T-cell (primary cell): ENCODE results near the gene GID8. TPM values are rescaled to one million over a fixed set of nuclear protein-coding genes. Genes with fewer than 3 reads are reported as not detected.

Source experiments
- ATAC-seq, 4 experiments: fragments of 200-7000 bp in 3 of 4; fragments of 150-1000 bp in 1 of 4; cut with Tn5 transposase; replicated peaks in 1 of 4; 1 replicate in 3 of 4; 2 replicates in 1 of 4; pipeline ENCODE4 v1.10.0; 2021; ENCODE audit warnings: moderate library complexity in 3 of 4, mild to moderate bottlenecking in 2 of 4, moderate number of reproducible peaks in 1 of 4
- CTCF ChIA-PET, 2 donors: fragments of 300-600 bp; sonication (Branson Sonifier 250); formaldehyde crosslinking; loops; one replicate each; lab custom pipeline; 2022; ENCODE audit warnings: antibody characterized with exemption in 2 of 2; lab: Charles Lee
- POLR2A ChIA-PET, 2 donors: fragments of 300-600 bp; sonication (Branson Sonifier 250); formaldehyde crosslinking; loops; one replicate each; lab custom pipeline; 2022; ENCODE audit warnings: antibody characterized with exemption in 2 of 2; lab: Charles Lee
- DNase-seq, 35 experiments: peaks; one replicate each; pipeline versions ENCODE4 v3.0.0 to v3.0.0-alpha.2; 2013 to 2023
- H3K27ac ChIP-seq: one replicate; pipeline ENCODE4 v1.5.1; 2013; ENCODE audit warnings: low read length
- H3K27me3 ChIP-seq, 2 experiments: replicated peaks in 1 of 2; 1 replicate in 1 of 2; 2 replicates in 1 of 2; pipeline versions ENCODE4 v1.6.1 to v1.7.0; 2013; ENCODE audit warnings: low read length in 1 of 2, mixed read lengths in 1 of 2; ENCODE audit not compliant: control insufficient read depth in 2 of 2, insufficient read depth in 2 of 2; ENCODE audit errors: extremely low read depth in 1 of 2
- H3K36me3 ChIP-seq, 2 donors: 1 replicate in 1 of 2; 2 replicates in 1 of 2; pipeline versions ENCODE4 v1.6.1 to v1.7.0; 2013; ENCODE audit warnings: low read length in 1 of 2; ENCODE audit not compliant: control insufficient read depth in 2 of 2, insufficient read depth in 1 of 2; ENCODE audit errors: extremely low read depth in 1 of 2
- H3K4me1 ChIP-seq, 2 experiments: 1 replicate in 1 of 2; 2 replicates in 1 of 2; pipeline versions ENCODE4 v1.6.1 to v1.7.0; 2013; ENCODE audit warnings: low read length in 2 of 2, mixed read lengths in 1 of 2; ENCODE audit not compliant: insufficient read depth in 2 of 2, control insufficient read depth in 1 of 2; ENCODE audit errors: extremely low read depth in 1 of 2
- H3K4me3 ChIP-seq, 2 donors: 1 replicate in 1 of 2; 2 replicates in 1 of 2; pipeline versions ENCODE4 v1.5.1 to v1.7.0; 2013; ENCODE audit warnings: mild to moderate bottlenecking in 2 of 2, low read length in 1 of 2, moderate library complexity in 1 of 2; ENCODE audit not compliant: control insufficient read depth in 1 of 2; ENCODE audit errors: extremely low read depth in 1 of 2
- H3K9me3 ChIP-seq: 2 replicates; pipeline ENCODE4 v1.7.0; 2013
- H3K27ac Mint-ChIP-seq, 2 donors: one replicate each; pipeline ENCODE4 v1.8.0; 2020 to 2021; ENCODE audit warnings: mild to moderate bottlenecking in 2 of 2, mixed read lengths in 2 of 2
- H3K27me3 Mint-ChIP-seq, 2 donors: one replicate each; pipeline ENCODE4 v1.8.0; 2021 to 2022; ENCODE audit warnings: mixed read lengths in 2 of 2
- H3K36me3 Mint-ChIP-seq: one replicate; pipeline ENCODE4 v1.8.0; 2021; ENCODE audit warnings: mixed read lengths
- H3K4me1 Mint-ChIP-seq, 3 donors: one replicate each; pipeline ENCODE4 v1.8.0; 2020 to 2022; ENCODE audit warnings: mixed read lengths in 3 of 3, mild to moderate bottlenecking in 1 of 3
- H3K4me3 Mint-ChIP-seq, 3 donors: one replicate each; pipeline ENCODE4 v1.8.0; 2020 to 2022; ENCODE audit warnings: mild to moderate bottlenecking in 3 of 3, mixed read lengths in 3 of 3, moderate library complexity in 3 of 3
- H3K9me3 Mint-ChIP-seq, 3 donors: one replicate each; pipeline ENCODE4 v1.8.0; 2020 to 2022; ENCODE audit warnings: mixed read lengths in 3 of 3
- WGBS: methylation state at CpG from one replicate; pipeline ENCODE4 v1.1.5; 2013; ENCODE audit warnings: missing lambda C conversion rate; ENCODE audit not compliant: insufficient coverage; 5-methylcytosine and 5-hydroxymethylcytosine counted together
- total RNA-seq, 35 experiments: library from RNA in 6 of 35; stranded (reverse) in 6 of 35; fragments of 120-200 nt in 1 of 35; gene quantifications; one replicate each; pipeline versions ENCODE4 v1.2.1 to v1.2.4 and lab custom pipeline; 2013 to 2026

GID8 gene
- total RNA-seq, 5 donors from 2014 or later (not counting 1 experiment from before 2014, with no cell fraction given), result 33.1 to 43.4 (median 41.2) TPM

- 28% methylated on average over 7 of the region's 19 CpGs for WGBS
- POLR2A ChIA-PET, result interaction anchor here (0.7 kb wide), 2 partner anchors 27 to 54 kb away, joined by 3 to 4 read pairs; no protein-coding TSS in a partner anchor
Measured at GRCh38 chr20:62980380-62980960, 42.5 kb downstream of the GID8 start.

GRCh38 chr20:62980970-62981369, 43.0 kb downstream of the GID8 start:
- Histone ChIP-seq H3K4me1 (peaks cover 12 to 56% of the 10 kb centered on the region in 2 experiments), H3K27ac (no peak overlapping the region), H3K4me3 (no peak overlapping the region), H3K9me3 (no peaks in the 10 kb centered on the region), H3K36me3 (no peaks in the 10 kb centered on the region), H3K27me3 (peaks cover 0 to 93% of the 10 kb centered on the region in 2 experiments)
- Mint-ChIP-seq H3K4me1 (peaks cover 36 to 59% (median 45%) of the 10 kb centered on the region in 3 donors), H3K27me3 (peaks cover 0 to 51% of the 10 kb centered on the region in 2 donors), H3K36me3 (no peaks in the 10 kb centered on the region), H3K4me3 (peak overlapping the region in 2 of 3 donors; percentile 21 to 71), H3K9me3 (no peaks in the 10 kb centered on the region), H3K27ac (no peak overlapping the region)
- DNase-seq (peak in 33 of 35 experiments; percentile 14 to 79 (median 50)), ATAC-seq (peak; percentile 42 to 69 (median 52))
- CTCF ChIA-PET, result interaction anchor here (0.7 to 1.1 kb wide), 2 partner anchors 9 to 74 kb away, joined by 3 to 5 read pairs; no protein-coding TSS in a partner anchor
- POLR2A ChIA-PET, result interaction anchor here (0.7 kb wide), 2 partner anchors 27 to 53 kb away, joined by 3 to 4 read pairs; no protein-coding TSS in a partner anchor
- WGBS, result 6% methylated on average over 21 of the region's 28 CpGs

More at GRCh38 chr20:62980380-62980960, 42.5 kb downstream of the GID8 start:
- Histone ChIP-seq H3K4me1 (peaks cover 12 to 56% of the 10 kb centered on the region in 2 experiments), H3K4me3 (no peak overlapping the region), H3K9me3 (no peaks in the 10 kb centered on the region), H3K36me3 (no peaks in the 10 kb centered on the region), H3K27me3 (peaks cover 0 to 94% of the 10 kb centered on the region in 2 experiments), H3K27ac (no peak overlapping the region)
- CTCF ChIA-PET, result interaction anchor here (0.7 to 1.1 kb wide), 2 partner anchors 8 to 74 kb away, joined by 3 to 5 read pairs; no protein-coding TSS in a partner anchor
- Mint-ChIP-seq H3K36me3 (no peaks in the 10 kb centered on the region), H3K27ac (no peak overlapping the region), H3K4me1 (peaks cover 36 to 59% (median 45%) of the 10 kb centered on the region in 3 donors), H3K27me3 (peaks cover 0 to 54% of the 10 kb centered on the region in 2 donors), H3K9me3 (no peaks in the 10 kb centered on the region), H3K4me3 (peak overlapping the region in 1 of 3 donors; percentile 71)
- ATAC-seq, result no peak
- DNase-seq, result no peak

- no peak overlapping the region for H3K4me3 ChIP-seq
- no peaks in the 10 kb centered on the region for H3K9me3 Mint-ChIP-seq
- no peak overlapping the region for H3K27ac Mint-ChIP-seq
- H3K9me3 ChIP-seq, result no peaks in the 10 kb centered on the region
- H3K27me3 Mint-ChIP-seq, result peaks cover 0 to 45% of the 10 kb centered on the region in 2 donors
- DNase-seq (no peak), ATAC-seq (no peak)
- H3K36me3 Mint-ChIP-seq, result no peaks in the 10 kb centered on the region
- no peak overlapping the region for H3K27ac ChIP-seq
- H3K4me3 Mint-ChIP-seq, result peak overlapping the region in 1 of 3 donors; percentile 71
- 58% methylated on average over 11 of the region's 21 CpGs for WGBS
- ChIA-PET CTCF (no interaction called here), POLR2A (no interaction called here)
- peaks cover 0 to 88% of the 10 kb centered on the region in 2 experiments for H3K27me3 ChIP-seq
- H3K4me1 ChIP-seq, result peaks cover 12 to 50% of the 10 kb centered on the region in 2 experiments
- H3K36me3 ChIP-seq, result no peaks in the 10 kb centered on the region
- peaks cover 33 to 48% (median 45%) of the 10 kb centered on the region in 3 donors for H3K4me1 Mint-ChIP-seq
Measured at GRCh38 chr20:62982124-62983075, 44.5 kb downstream of the GID8 start.

- Histone ChIP-seq H3K36me3 (no peaks in the 10 kb centered on the region), H3K27me3 (peaks cover 0 to 80% of the 10 kb centered on the region in 2 experiments), H3K4me3 (no peak overlapping the region), H3K9me3 (no peaks in the 10 kb centered on the region), H3K27ac (no peak overlapping the region), H3K4me1 (peaks cover 7 to 42% of the 10 kb centered on the region in 2 experiments)
- WGBS, result 89% methylated on average over 5 of the region's 6 CpGs
- no peaks in the 10 kb centered on the region for H3K36me3 Mint-ChIP-seq
- ATAC-seq (no peak), DNase-seq (no peak)
- H3K4me1 Mint-ChIP-seq, result peaks cover 26 to 40% (median 37%) of the 10 kb centered on the region in 3 donors
- ChIA-PET CTCF (no interaction called here), POLR2A (no interaction called here)
- no peak overlapping the region for H3K27ac Mint-ChIP-seq
- peaks cover 0 to 39% of the 10 kb centered on the region in 2 donors for H3K27me3 Mint-ChIP-seq
- H3K4me3 Mint-ChIP-seq, result peak overlapping the region in 1 of 3 donors; percentile 18
- H3K9me3 Mint-ChIP-seq, result no peaks in the 10 kb centered on the region
Measured at GRCh38 chr20:62983210-62983609, 45.3 kb downstream of the GID8 start.

GRCh38 chr20:62984666-62985443, 46.9 kb downstream of the GID8 start:
- DNase-seq (no peak), ATAC-seq (no peak)
- no peak overlapping the region for H3K4me3 Mint-ChIP-seq
- peaks cover 0 to 69% of the 10 kb centered on the region in 2 experiments for H3K27me3 ChIP-seq
- H3K4me3 ChIP-seq, result no peak overlapping the region
- no peak overlapping the region for H3K27ac Mint-ChIP-seq
- H3K9me3 ChIP-seq, result no peaks in the 10 kb centered on the region
- CTCF ChIA-PET, result no interaction called here
- no peaks in the 10 kb centered on the region for H3K36me3 ChIP-seq
- H3K9me3 Mint-ChIP-seq, result no peaks in the 10 kb centered on the region
- no peak overlapping the region for H3K27ac ChIP-seq
- 87% methylated on average over 18 of the region's 18 CpGs for WGBS
- peaks cover 24 to 37% (median 36%) of the 10 kb centered on the region in 3 donors for H3K4me1 Mint-ChIP-seq
- H3K36me3 Mint-ChIP-seq, result no peaks in the 10 kb centered on the region
- peaks cover 2 to 36% of the 10 kb centered on the region in 2 experiments for H3K4me1 ChIP-seq
- H3K27me3 Mint-ChIP-seq, result peaks cover 0 to 29% of the 10 kb centered on the region in 2 donors
- POLR2A ChIA-PET, result interaction anchor here in 1 of 2 donors (0.5 to 0.6 kb wide), 2 partner anchors 10 to 31 kb away, joined by 3 read pairs; no protein-coding TSS in a partner anchor
